GM12878 (cell line): ENCODE measurements around the gene RNF40. TPM values are rescaled to one million over a fixed set of nuclear protein-coding genes. Genes with fewer than 3 reads are reported as not detected.

Experiments
- ATAC-seq: fragments of 200-7000 bp; cut with Tn5 transposase; 3 replicates; pipeline ENCODE4 v1.9.1; 2020; ENCODE audit warnings: mild to moderate bottlenecking, moderate library complexity
- BruUV-seq: library from RNA; stranded (reverse); fragments of 400-500 nt; replicated peaks from 2 replicates; lab custom pipeline; 2021; lab: Mats Ljungman, UMichigan
- CTCF ChIA-PET: fragments of 300-600 bp; sonication (Branson Sonifier 250); formaldehyde crosslinking; extraction: SDS; loops from one replicate; lab custom pipeline; 2021; ENCODE audit warnings: inconsistent platforms; lab: Yijun Ruan, JAX
- POLR2A ChIA-PET: fragments of 350-600 bp; formaldehyde crosslinking; extraction: SDS; loops from one replicate; lab custom pipeline; 2021; ENCODE audit warnings: inconsistent platforms; lab: Charles Lee
- RAD21 ChIA-PET: fragments of 300-600 bp; sonication (Branson Sonifier 250); formaldehyde crosslinking; loops from one replicate; lab custom pipeline; 2023; ENCODE audit warnings: antibody characterized with exemption; ENCODE audit not compliant: unreplicated experiment; lab: Charles Lee
- SMC1A ChIA-PET: fragments of 300-600 bp; sonication (Branson Sonifier 250); formaldehyde crosslinking; loops from one replicate; lab custom pipeline; 2023; ENCODE audit not compliant: unreplicated experiment, uncharacterized antibody; lab: Charles Lee
- DNase-seq: peaks from one replicate; pipeline ENCODE4 v3.0.0-alpha.2; 2011; ENCODE audit warnings: low read depth, low spot score
- FAIRE-seq: peaks from 3 replicates; lab custom pipeline; 2011; peaks lifted over from hg19 to GRCh38; lab: Jason Lieb, UNC
- H2AFZ ChIP-seq: 2 replicates; pipeline ENCODE4 v1.6.0; 2011; ENCODE audit warnings: low read depth, low read length, control low read depth; ENCODE audit not compliant: control insufficient read depth
- H3K27ac ChIP-seq: 2 replicates; pipeline ENCODE4 v1.5.1; 2011; ENCODE audit warnings: control low read depth; ENCODE audit not compliant: control insufficient read depth, insufficient read depth
- H3K27me3 ChIP-seq, 2 experiments: replicated peaks in 1 of 2; 2 replicates each; pipeline versions ENCODE4 v1.6.0 to v1.6.1; 2011; ENCODE audit warnings: low read length in 1 of 2; ENCODE audit not compliant: control insufficient read depth in 2 of 2, insufficient read depth in 2 of 2
- H3K36me3 ChIP-seq, 2 experiments: 2 replicates each; pipeline ENCODE4 v1.5.1; 2011; ENCODE audit warnings: low read length in 1 of 2; ENCODE audit not compliant: control insufficient read depth in 2 of 2, insufficient read depth in 2 of 2
- H3K4me1 ChIP-seq: 2 replicates; pipeline ENCODE4 v1.6.1; 2011; ENCODE audit warnings: mild to moderate bottlenecking, low read length, moderate library complexity, mixed read lengths; ENCODE audit not compliant: control insufficient read depth, insufficient read depth
- H3K4me2 ChIP-seq: 2 replicates; pipeline ENCODE4 v1.6.0; 2011; ENCODE audit warnings: control low read depth; ENCODE audit not compliant: control insufficient read depth, insufficient read depth
- H3K4me3 ChIP-seq: fragments of 200-600 bp; sonication (generic); 2 replicates; pipeline ENCODE4 v1.5.1; 2016
- H3K79me2 ChIP-seq: 2 replicates; pipeline ENCODE4 v1.6.0; 2011; ENCODE audit warnings: low read length; ENCODE audit not compliant: control insufficient read depth, insufficient read depth
- H3K9ac ChIP-seq: 2 replicates; pipeline ENCODE4 v1.8.0; 2011; ENCODE audit warnings: low read length, control low read depth, mixed read lengths; ENCODE audit not compliant: control insufficient read depth, insufficient read depth
- H3K9me3 ChIP-seq: replicated peaks from 3 replicates; pipeline ENCODE4 v1.5.1; 2011; ENCODE audit warnings: mild to moderate bottlenecking, low read length; ENCODE audit not compliant: control insufficient read depth, insufficient read depth
- H4K20me1 ChIP-seq: 2 replicates; pipeline ENCODE4 v1.6.0; 2011; ENCODE audit not compliant: control insufficient read depth, insufficient read depth
- ASH2L ChIP-seq: fragments of 300-600, 200-600 bp; sonication (generic); IDR thresholded peaks from 2 replicates; pipeline ENCODE4 v1.6.1; 2017; ENCODE audit warnings: low read depth, mild to moderate bottlenecking, borderline replicate concordance
- KAT2A ChIP-seq: conservative IDR thresholded peaks from 2 replicates; pipeline ENCODE4 v1.6.1; 2011; ENCODE audit warnings: low read depth, low read length; ENCODE audit not compliant: control insufficient read depth
- POLR2A ChIP-seq: IDR thresholded peaks from 2 replicates; pipeline ENCODE4 v1.6.1; 2011; ENCODE audit warnings: low read depth, mild to moderate bottlenecking, low read length
- POLR2AphosphoS2 ChIP-seq: IDR thresholded peaks from 2 replicates; pipeline ENCODE4 v1.6.1; 2011; ENCODE audit warnings: low read depth, mild to moderate bottlenecking, low read length, improper control_type of control experiment, moderate library complexity
- WGBS: methylation state at CpG from one replicate; pipeline ENCODE4 v1.1.6; 2016; ENCODE audit warnings: low lambda C conversion rate; ENCODE audit not compliant: insufficient replicate concordance, insufficient coverage; ENCODE audit errors: missing lambda C conversion rate; 5-methylcytosine and 5-hydroxymethylcytosine counted together
- in situ Hi-C: fragments of 300-500 bp; cut with MboI; formaldehyde crosslinking; loops from 9 replicates; pipeline ENCODE4 v1.14.3; 2018; ENCODE audit warnings: mixed read lengths
- intact Hi-C: fragments of 100-400 bp; cut with micrococcal nuclease; formaldehyde crosslinking; loops from one replicate; pipeline ENCODE4 v1.14.2; 2022; ENCODE audit not compliant: unreplicated experiment
- polyA plus RNA-seq, 11 experiments: library from polyadenylated mRNA; depleted of rRNA in 4 of 11; unstranded in 6 of 11; stranded (reverse) in 5 of 11; fragments of >200 nt; fragmentation: Nextera tagmentation in 4 of 11; fragmentation: Illumina TruSeq in 1 of 11; extraction: Ambion mirVana in 4 of 11; extraction: Trizol in 1 of 11; gene quantifications; 1 replicate in 1 of 11; 2 replicates in 10 of 11; pipeline versions ENCODE4 v1.2.1 to v1.2.3, GENCODE V29; 2011 to 2016; ENCODE audit warnings: inconsistent platforms in 2 of 11, missing spikeins in 2 of 11, low read depth in 1 of 11
- total RNA-seq, 4 experiments: library from RNA; depleted of rRNA in 3 of 4; stranded (reverse); fragments of >200 nt in 3 of 4; fragmentation: Illumina TruSeq in 1 of 4; extraction: Trizol in 1 of 4; gene quantifications; 2 replicates each; pipeline versions ENCODE4 v1.2.1 to v1.2.3, GENCODE V29; 2013 to 2021

The RNF40 gene
- total and polyA plus RNA-seq, 10 of the 15 experiments (the other 5 are each of a cell fraction or from before 2014, with no cell fraction given), result 3.7 to 97.6 (median 58.4) TPM

DNA sequence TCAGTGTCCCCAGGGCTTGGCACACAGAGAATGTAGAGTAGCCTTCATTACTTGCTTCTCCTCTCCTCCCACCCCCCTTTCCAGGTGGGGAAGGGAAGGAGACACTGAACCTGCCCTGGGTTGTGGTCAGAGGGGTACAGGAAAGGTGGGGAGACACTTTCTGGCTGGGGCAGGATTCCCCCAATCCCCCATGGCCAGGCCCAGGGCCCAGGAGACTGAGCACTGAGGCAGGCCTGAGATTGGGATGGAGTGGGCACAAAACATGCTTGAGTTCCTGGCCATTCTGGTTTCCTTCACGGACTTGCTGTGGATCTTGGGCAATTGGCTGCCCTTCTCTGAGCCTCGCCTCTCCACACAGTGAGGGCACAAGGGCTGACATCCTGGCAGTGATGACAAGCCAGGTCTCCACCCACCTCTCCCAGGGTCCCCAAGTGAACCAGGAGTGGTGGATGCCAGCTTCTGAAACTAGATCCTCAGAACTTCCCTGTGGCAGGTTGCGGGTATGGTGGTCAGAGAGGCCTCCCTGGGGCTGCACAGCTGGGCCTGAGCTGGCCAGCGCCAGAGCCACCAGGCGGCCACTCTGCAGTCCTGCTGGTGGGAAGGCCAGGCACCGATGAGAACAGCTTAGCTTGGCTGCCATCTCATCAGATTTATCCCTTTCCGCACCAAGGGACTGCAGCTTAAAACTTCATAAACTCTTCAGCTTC, 15.6 kb downstream of the RNF40 start:
- ATAC-seq, result no peak
- H3K9me3 ChIP-seq, result no peaks in the 10 kb centered on the region
- TF ChIP-seq POLR2AphosphoS2 (no peak), KAT2A (no peak)
- CTCF ChIA-PET, result interaction anchor here (0.9 to 1.1 kb wide), 3 partner anchors 36 to 176 kb away, joined by 3 to 4 read pairs (median 3); no protein-coding TSS in a partner anchor
- no peaks in the 10 kb centered on the region for H3K27me3 ChIP-seq
- 85% methylated on average over 7 of the region's 7 CpGs for WGBS
- POLR2A ChIA-PET, result no interaction called here
- H3K4me2 ChIP-seq, result no peak overlapping the region
- no peak overlapping the region for H3K4me3 ChIP-seq
- intact Hi-C loops, result no loop called here
- no peak for FAIRE-seq
- no peaks in the 10 kb centered on the region for H3K4me1 ChIP-seq
- RAD21 ChIA-PET, result no interaction called here
- H4K20me1 ChIP-seq, result no peaks in the 10 kb centered on the region
- peaks cover 2% of the 10 kb centered on the region; the same call in 1 of the 2 replicates for H3K79me2 ChIP-seq
- no peak overlapping the region for H3K27ac ChIP-seq
- SMC1A ChIA-PET, result interaction anchor here (0.9 kb wide), 1 partner anchor 94 kb away, joined by 3 read pairs; no protein-coding TSS in a partner anchor
- H3K9ac ChIP-seq, result no peak overlapping the region
- no TSS peak for BruUV-seq
- in situ Hi-C loops, result no loop called here
- DNase-seq, result no peak
- peaks cover 0 to 1% of the 10 kb centered on the region in 2 experiments; a peak in 2 of 4 replicates for H3K36me3 ChIP-seq
- no peak overlapping the region for H2AFZ ChIP-seq

DNA sequence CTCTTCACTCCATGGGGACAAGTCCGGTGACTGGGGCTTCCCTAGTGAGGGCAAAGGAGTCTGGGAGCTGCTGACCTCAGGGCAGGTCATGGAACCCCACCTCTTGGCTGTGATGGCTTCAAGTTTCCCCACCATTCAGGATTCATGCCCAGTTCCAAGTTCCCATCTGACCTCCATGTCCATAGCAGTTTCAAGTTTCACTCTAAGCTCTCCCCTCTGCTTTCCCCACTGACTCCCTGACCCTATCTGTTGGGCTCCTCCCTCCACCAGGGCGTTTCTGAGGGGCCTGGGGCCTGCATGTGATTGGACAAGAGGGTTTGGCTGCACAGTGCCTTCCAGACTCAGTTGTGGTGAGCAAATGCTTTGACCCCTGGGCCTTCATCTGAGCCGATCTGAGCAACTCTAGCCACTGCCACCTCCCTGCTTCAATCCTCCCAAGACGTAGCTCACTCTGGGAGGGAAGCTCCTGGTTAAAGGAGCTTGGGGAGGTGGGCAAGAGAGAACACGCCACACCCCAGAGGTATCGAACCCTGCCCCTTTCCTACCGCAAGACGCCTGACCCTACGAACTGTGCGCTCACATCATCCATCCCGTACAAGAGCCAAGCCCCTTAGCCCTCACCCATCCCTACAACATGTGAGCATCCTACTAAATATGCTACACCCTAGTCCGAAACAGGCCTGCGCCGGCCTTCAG, 16.6 kb downstream of the RNF40 start:
- ATAC-seq (no peak), FAIRE-seq (no peak), DNase-seq (no peak)
- intact Hi-C loops (no loop called here), in situ Hi-C loops (no loop called here)
- H3K27me3 ChIP-seq, result no peaks in the 10 kb centered on the region
- ChIA-PET RAD21 (no interaction called here), CTCF (interaction anchor here (0.9 to 1.1 kb wide), 2 partner anchors 35 to 175 kb away, joined by 3 to 4 read pairs; no protein-coding TSS in a partner anchor), POLR2A (no interaction called here), SMC1A (no interaction called here)
- H3K4me2 ChIP-seq, result no peak overlapping the region
- TF ChIP-seq ASH2L (no peak), POLR2A (peak; percentile 36; the same call in 1 of the 2 replicates)
- H3K79me2 ChIP-seq, result peaks cover 2% of the 10 kb centered on the region; the same call in 1 of the 2 replicates
- H3K36me3 ChIP-seq, result peaks cover 0 to 1% of the 10 kb centered on the region in 2 experiments; a peak in 2 of 4 replicates
- no peak overlapping the region for H3K9ac ChIP-seq
- H3K27ac ChIP-seq, result no peak overlapping the region
- no peaks in the 10 kb centered on the region for H3K4me1 ChIP-seq
- no peak overlapping the region for H3K4me3 ChIP-seq
- no peaks in the 10 kb centered on the region for H3K9me3 ChIP-seq
- WGBS, result 78% methylated on average over 14 of the region's 14 CpGs
- BruUV-seq, result no TSS peak
- no peaks in the 10 kb centered on the region for H4K20me1 ChIP-seq
- no peak overlapping the region for H2AFZ ChIP-seq
